GM12891 (cell line): ENCODE measurements around the gene SOWAHD.
A peak's percentile ranks its signal among the peaks of the same experiment; 100 is the strongest.
"Not testable (repeated sequence)": the region's sequence is repeated elsewhere in the genome, so short reads cannot be mapped to it uniquely, and the experiment has no call there.

Experiments used
- DNase-seq: peaks from one replicate; pipeline ENCODE4 v3.0.0; 2011; ENCODE audit warnings: low spot score; ENCODE audit not compliant: insufficient read length
- FAIRE-seq: peaks from 2 replicates; lab custom pipeline; 2011; peaks lifted over from hg19 to GRCh38; lab: Jason Lieb, UNC
- PAX5 ChIP-seq: IDR thresholded peaks from 2 replicates; pipeline ENCODE4 v1.6.1; 2011; ENCODE audit warnings: low read length, moderate library complexity, mild to moderate bottlenecking; ENCODE audit not compliant: insufficient read depth, severe bottlenecking
- POLR2A ChIP-seq: IDR thresholded peaks from 2 replicates; pipeline ENCODE4 v1.6.1; 2011; ENCODE audit warnings: low read depth, low read length, control low read depth
- POLR2AphosphoS5 ChIP-seq: IDR thresholded peaks from 2 replicates; pipeline ENCODE4 v1.6.1; 2011; ENCODE audit warnings: low read depth, low read length, control low read depth
- POU2F2 ChIP-seq: IDR thresholded peaks from 2 replicates; pipeline ENCODE4 v1.6.1; 2011; ENCODE audit warnings: low read depth, mild to moderate bottlenecking, control low read depth, low read length, moderate library complexity
- SPI1 ChIP-seq: IDR thresholded peaks from 2 replicates; pipeline ENCODE4 v1.6.1; 2011; ENCODE audit warnings: low read depth, low read length, control low read depth
- TAF1 ChIP-seq: IDR thresholded peaks from 2 replicates; pipeline ENCODE4 v1.6.1; 2011; ENCODE audit warnings: low read depth, low read length, control low read depth

Gene SOWAHD

DNA sequence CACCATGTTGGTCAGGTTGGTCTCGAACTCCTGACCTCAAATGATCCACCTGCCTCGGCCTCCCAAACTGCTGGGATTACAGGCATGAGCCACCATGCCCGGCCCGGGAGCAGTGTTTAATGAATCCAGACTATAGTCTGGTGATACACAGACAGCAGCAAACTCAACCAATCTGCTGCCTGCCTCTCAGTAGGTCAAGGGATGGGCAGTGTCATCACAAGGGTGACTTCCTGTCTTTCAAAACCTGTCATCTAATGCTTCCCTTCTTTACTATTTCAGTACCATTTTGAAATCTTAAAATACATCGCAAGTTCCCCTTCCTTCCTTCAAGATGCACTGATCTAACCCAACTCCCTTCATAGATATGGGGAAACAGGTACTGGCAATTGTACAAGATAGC, 24.6 kb downstream of the SOWAHD start:
- no peak for DNase-seq
- FAIRE-seq: no peak
- TF ChIP-seq POU2F2 (no peak), POLR2AphosphoS5 (no peak), POLR2A (no peak), SPI1 (no peak), PAX5 (no peak), TAF1 (no peak)

DNA sequence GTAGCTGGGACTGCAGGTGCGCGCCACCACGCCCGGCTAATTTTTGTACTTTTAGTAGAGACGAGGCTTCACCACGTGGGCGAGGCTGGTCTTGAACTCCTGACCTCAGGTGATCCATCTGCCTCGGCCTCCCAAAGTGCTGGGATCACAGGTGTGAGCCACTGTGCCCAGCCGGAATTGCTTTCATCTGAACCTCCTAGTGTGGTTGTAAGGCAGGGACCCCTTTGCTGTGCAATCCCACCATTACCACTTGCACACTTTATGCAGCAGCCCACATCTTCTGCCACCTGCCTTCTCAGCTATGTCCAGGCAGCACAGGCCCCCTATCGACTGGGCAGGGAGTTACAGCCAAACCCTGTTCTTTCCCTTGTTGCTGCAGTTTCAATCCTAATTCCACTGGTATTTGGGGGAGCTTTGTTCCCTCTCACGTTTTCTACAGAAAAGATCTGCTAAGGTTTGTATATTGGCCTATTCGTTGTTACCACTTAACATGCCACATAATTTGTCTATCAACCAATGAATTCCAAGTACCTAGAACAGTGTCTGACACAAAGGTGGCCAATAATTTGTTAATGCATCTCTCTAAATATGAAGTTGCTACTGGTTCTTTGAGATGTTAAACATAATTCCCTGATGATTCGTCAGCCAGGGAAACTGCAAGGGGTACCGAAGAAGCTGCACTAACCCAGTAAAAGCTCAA, 26.5 kb downstream of the SOWAHD start:
- DNase-seq (no peak), FAIRE-seq (peak; percentile 89)
- TF ChIP-seq TAF1: no peak
- TF ChIP-seq POU2F2: no peak
- 0 out of 2 replicates have a peak, but pooled peaks have one; percentile 27 for TF ChIP-seq POLR2A
- no peak for TF ChIP-seq SPI1
- TF ChIP-seq POLR2AphosphoS5: peak; percentile 68; the same call in 1 of the 2 replicates
- TF ChIP-seq PAX5: no peak

DNA sequence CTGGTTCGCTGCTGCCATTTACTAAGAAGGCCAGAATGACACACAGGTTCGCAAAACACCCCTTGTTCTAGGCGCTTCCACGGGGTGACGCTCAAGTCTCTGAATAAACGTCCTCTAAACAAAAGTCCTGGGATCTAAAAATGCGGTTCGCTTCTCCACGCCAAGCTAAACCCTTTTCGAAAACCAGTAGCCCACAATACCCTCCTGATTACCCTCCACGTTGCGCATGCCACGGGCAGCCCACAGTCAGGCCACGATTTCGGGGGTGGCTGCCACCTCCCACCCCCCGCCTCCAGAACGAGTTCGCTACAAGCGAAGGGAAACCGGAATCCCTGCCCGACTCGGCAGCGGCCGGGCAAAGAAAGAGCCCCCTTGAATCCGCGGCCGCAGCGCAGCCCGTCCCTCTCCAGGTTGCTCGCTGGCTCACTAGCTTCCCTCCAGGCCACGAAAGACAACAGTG, 32.6 kb downstream of the SOWAHD start:
- FAIRE-seq (no peak), DNase-seq (no peak)
- no peak for TF ChIP-seq POLR2AphosphoS5
- no peak for TF ChIP-seq POU2F2
- TF ChIP-seq SPI1: no peak
- TF ChIP-seq PAX5: no peak
- TF ChIP-seq POLR2A: no peak
- TF ChIP-seq TAF1: no peak

DNA sequence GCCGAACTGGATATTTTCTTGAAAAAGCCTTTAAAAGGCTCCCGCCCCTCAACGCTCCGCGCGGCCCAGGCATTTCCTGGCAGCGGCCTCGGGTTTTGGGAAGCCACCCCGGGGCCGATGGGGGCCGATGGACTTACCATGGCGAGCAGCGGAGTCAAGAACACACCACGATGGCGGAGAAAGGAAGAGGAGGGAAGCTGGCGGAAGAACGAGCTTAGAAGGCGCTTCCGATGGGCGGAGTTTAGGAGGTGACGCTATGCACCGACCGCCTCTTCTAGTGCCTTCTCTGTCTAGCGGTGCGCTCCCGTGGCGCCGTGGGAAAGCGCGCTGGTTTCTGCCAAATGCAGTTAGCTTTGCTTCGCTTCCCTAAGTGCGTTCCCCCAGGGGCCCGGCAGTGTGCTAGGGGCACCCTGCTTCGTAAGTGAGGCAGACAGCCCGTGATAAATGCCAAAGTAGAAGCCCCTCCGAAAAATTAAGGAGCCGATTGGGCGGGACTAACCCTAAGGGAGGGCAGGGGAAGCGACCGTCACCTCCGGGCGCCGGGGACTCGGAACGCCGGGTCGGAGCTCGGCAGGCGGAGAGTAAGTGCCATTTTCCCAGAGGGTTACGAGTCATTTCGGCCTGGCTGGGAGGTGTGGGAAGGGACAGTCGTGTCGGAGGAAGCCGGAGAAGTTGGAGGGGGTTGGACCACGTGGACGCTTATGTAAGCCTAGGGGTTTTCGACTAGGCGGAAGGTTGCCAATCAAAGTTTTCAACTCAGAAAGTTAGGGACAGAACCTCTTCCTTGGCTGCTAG, 33.2 kb downstream of the SOWAHD start, which contains the start of gene RPL39:
Gene RPL39 (minus strand): TSS at position 194 of the 795 bp plus-strand sequence. CDS start 54 bp downstream, at position 140.
- TF ChIP-seq POU2F2 (no peak), POLR2AphosphoS5 (peak; percentile 91), PAX5 (peak; percentile 18), SPI1 (no peak), POLR2A (peak; percentile 92), TAF1 (peak; percentile 95)
- FAIRE-seq: peak; percentile 93
- DNase-seq: peak; percentile 48

DNA sequence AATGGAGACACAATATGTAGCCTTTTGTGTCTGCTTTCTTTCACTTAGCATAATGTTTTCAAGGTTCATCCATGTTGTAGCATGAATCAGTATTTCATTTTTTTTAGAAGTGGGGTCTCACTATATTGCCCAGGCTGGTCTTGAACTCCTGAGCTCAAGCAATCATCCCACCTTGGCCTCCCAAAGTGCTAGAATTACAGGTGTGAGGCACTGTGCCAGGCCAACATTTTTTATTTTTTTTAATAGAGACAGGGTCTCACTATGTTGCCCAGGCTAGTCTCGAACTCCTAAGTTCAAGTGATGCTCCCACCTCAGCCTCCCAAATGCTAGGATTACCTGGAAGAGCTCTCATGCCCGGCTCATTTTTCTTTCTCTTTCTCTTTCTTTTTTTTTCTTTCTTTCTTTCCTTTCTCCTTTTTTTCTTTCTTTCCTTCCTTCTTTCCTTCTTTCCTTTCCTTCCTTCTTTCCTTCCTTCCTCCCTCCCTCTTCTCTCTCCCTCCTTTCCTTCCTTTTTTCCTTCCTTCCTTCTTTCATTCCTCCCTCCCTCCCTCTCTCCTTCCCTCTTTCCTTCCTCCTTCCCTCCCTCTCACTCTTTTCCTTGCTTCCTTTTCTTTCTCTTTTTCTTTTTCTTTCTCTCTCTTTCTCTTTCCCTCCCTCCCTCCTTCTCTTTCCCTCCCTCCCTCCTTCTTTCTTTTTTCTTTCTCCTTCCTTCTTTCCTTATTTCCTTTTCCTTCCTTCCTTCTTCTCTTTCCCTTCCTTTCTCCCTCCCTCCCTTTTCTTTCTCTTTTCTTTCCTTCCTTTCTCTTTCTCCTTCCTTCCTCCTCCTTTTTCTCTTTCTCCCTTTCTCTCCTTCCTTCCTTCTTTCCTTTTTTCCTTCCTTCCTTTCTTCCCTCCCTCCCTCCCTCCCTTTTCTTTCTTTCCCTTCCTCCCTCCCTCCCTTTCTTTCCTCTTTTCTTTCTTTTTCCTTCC, 43.1 kb downstream of the SOWAHD start:
- TF ChIP-seq PAX5 (no peak), POLR2AphosphoS5 (no peak), SPI1 (no peak), POLR2A (no peak), POU2F2 (no peak), TAF1 (no peak)
- DNase-seq (no peak), FAIRE-seq (no peak)

DNA sequence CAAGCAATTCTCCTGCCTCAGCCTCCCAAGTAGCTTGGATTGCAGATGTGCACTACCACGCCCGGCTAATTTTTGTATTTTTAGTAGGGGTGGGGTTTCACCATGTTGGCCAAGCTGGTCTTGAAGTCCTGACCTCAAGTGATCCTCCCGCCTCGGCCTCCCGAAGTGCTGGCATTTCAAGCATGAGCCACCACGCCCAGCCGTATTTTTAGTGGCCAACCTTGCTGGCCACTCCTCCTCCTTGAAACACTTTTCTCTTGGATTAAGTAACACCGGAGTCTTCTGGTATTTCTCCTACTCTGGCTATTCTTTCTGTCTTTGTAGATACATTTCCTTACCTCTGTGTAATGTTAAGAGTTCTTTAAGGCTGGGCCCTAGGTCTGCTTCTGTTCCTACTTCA, 44.2 kb downstream of the SOWAHD start:
- no peak for FAIRE-seq
- TF ChIP-seq POU2F2: no peak
- TF ChIP-seq POLR2A: no peak
- TF ChIP-seq TAF1: no peak
- no peak for TF ChIP-seq SPI1
- no peak for TF ChIP-seq POLR2AphosphoS5
- no peak for TF ChIP-seq PAX5
- no peak for DNase-seq

DNA sequence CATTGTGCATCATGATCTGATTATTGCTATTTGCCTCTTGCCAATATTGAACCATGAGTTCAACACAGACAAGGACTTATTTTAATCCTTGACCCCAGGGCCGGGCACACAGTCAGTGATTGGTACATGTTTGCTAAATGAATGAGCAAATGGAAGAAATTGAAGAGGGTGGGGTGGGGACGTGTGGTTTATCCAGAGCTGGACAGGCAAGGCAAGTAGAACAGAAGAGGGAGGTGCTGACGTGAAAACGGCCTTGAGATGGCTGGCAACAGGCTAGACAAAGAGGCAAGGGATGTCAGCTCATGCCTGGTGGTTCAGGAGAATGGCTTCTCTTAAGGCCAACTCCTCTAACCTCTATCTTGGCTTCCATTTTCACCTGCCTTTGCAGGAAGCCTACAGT, 50.1 kb downstream of the SOWAHD start:
- DNase-seq, FAIRE-seq: not testable (repeated sequence)

DNA sequence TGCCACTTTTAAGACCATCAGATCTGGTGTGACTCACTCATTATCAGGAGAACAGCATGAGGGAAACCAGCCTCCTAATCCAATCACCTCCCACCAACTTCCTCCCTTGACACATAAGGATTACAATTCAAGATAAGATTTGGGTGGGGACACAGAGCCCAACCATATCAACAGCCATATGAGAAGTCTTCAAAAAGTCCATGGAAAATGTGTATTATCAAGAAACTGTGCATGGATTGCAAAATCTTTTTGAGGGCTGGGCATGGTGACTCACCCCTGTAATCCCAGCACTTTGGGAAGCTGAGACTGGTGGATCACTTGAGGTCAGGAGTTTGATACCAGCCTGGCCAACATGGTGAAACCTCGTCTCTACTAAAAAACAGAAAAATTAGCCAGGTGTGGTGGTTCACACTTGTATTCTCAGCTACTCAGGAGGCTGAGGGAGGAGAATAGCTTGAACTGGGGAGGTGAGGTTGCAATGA, 50.8 kb downstream of the SOWAHD start:
- FAIRE-seq (no peak), DNase-seq (no peak)
- TF ChIP-seq SPI1: no peak
- no peak for TF ChIP-seq POLR2AphosphoS5
- no peak for TF ChIP-seq TAF1
- no peak for TF ChIP-seq POU2F2
- no peak for TF ChIP-seq PAX5
- TF ChIP-seq POLR2A: no peak
